DND-41 (cell line): ENCODE measurements around the gene CCL25.

ENCODE experiments used
- ATAC-seq: fragments of 200-7000 bp; cut with Tn5 transposase; 3 replicates; pipeline ENCODE4 v1.9.1; 2021; ENCODE audit warnings: low read depth; ENCODE audit not compliant: insufficient read depth
- DNase-seq: peaks from one replicate; pipeline ENCODE4 v3.0.0-alpha.2; 2020
- H2AFZ ChIP-seq: 2 replicates; pipeline ENCODE4 v1.6.0; 2012; ENCODE audit warnings: low read depth, low read length
- H3K27ac ChIP-seq: 2 replicates; pipeline ENCODE4 v1.5.1; 2012; ENCODE audit warnings: low read length, inconsistent platforms
- H3K27me3 ChIP-seq: fragments of 200-600 bp; sonication (generic); 2 replicates; pipeline ENCODE4 v1.6.0; 2012; ENCODE audit warnings: low read length, mild to moderate bottlenecking, inconsistent platforms; ENCODE audit not compliant: insufficient read depth, poor library complexity
- H3K36me3 ChIP-seq: 2 replicates; pipeline ENCODE4 v1.5.1; 2012; ENCODE audit warnings: low read length, inconsistent platforms; ENCODE audit not compliant: insufficient read depth
- H3K4me1 ChIP-seq: 2 replicates; pipeline ENCODE4 v1.5.1; 2012; ENCODE audit warnings: mild to moderate bottlenecking, low read length; ENCODE audit not compliant: insufficient read depth
- H3K4me2 ChIP-seq: 2 replicates; pipeline ENCODE4 v1.6.0; 2012; ENCODE audit warnings: mild to moderate bottlenecking, moderate library complexity, low read length, inconsistent platforms; ENCODE audit not compliant: insufficient read depth
- H3K4me3 ChIP-seq, 2 experiments: fragments of 200-600 bp in 1 of 2; shearing (Covaris generic) in 1 of 2; 2 replicates each; pipeline ENCODE4 v1.5.1; 2012 to 2016; ENCODE audit warnings: inconsistent platforms in 2 of 2, low read length in 2 of 2, mild to moderate bottlenecking in 2 of 2, low read depth in 1 of 2, moderate library complexity in 1 of 2
- H3K79me2 ChIP-seq: 2 replicates; pipeline ENCODE4 v1.6.0; 2012; ENCODE audit warnings: low read length, inconsistent platforms; ENCODE audit not compliant: insufficient read depth
- H3K9ac ChIP-seq: 2 replicates; pipeline ENCODE4 v1.6.0; 2012; ENCODE audit warnings: low read depth, mild to moderate bottlenecking, inconsistent platforms, low read length, moderate library complexity
- H3K9me3 ChIP-seq: 2 replicates; pipeline ENCODE4 v1.5.1; 2012; ENCODE audit warnings: low read length, moderate library complexity, mild to moderate bottlenecking, inconsistent platforms; ENCODE audit not compliant: insufficient read depth, severe bottlenecking
- H4K20me1 ChIP-seq: 2 replicates; pipeline ENCODE4 v1.6.0; 2012; ENCODE audit warnings: low read length; ENCODE audit not compliant: insufficient read depth
- CTCF ChIP-seq: IDR thresholded peaks from 2 replicates; pipeline ENCODE4 v1.5.1; 2012; ENCODE audit warnings: borderline replicate concordance, low read length, moderate library complexity, mild to moderate bottlenecking; ENCODE audit not compliant: poor library complexity, severe bottlenecking; ENCODE audit errors: extremely low read depth
- EZH2 ChIP-seq: IDR thresholded peaks from 3 replicates; pipeline ENCODE4 v1.6.1; 2012; ENCODE audit warnings: borderline replicate concordance, low read depth, mild to moderate bottlenecking, moderate library complexity, low read length, inconsistent platforms; ENCODE audit not compliant: severe bottlenecking

Gene CCL25

DNA sequence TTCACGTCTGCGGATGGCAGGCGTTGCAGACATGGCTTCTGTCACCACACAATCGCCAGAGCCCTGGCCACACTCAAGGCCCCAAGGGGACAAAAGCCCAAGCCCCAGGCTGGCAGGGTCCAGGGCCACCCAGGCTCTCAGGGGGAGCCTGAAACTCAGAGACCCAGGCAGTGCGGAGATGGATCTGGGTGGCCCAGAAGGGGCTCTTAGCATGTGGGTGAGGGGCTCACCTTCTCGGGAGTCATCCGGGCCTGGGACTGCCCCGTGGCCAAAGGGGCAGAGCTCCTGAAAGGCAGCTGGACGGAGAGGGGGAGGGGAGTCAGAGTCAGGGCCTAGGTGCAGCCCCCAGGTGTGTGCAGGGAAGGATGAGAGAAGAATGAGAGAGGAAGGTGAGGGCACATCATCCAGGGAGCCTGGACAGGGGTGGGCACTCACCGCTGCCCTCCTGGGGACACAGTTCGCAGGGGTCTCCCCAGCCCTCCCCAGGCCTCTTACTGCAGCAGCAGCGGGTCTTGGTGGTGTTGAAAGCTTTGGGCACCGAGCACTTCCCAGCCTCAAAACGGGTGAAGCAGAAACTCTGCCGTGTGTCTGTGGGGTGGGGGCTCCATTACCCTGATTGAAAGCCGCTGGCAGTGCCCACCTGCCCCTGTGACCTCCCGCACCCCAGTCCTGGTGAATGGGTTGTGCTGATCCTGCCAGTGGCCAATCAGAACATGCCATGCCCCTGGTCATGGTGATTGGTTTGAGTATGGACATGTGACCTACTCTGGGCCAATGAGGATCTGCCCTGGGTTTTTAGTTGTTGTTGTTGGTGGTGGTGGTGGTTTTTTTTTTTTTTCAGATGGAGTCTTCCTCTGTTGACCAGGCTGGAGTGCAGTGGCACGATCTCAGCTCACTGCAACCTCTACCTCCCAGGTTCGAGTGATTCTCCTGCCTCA, 37.4 kb downstream of the CCL25 start:
- no peaks in the 10 kb centered on the region for H3K4me1 ChIP-seq
- H3K27ac ChIP-seq, result no peak overlapping the region
- H3K9me3 ChIP-seq, result peaks cover 6% of the 10 kb centered on the region
- no peak overlapping the region for H3K4me3 ChIP-seq
- DNase-seq (no peak), ATAC-seq (no peak)
- no peak overlapping the region for H3K9ac ChIP-seq
- H3K27me3 ChIP-seq, result no peaks in the 10 kb centered on the region
- no peak overlapping the region for H3K4me2 ChIP-seq
- H4K20me1 ChIP-seq, result no peaks in the 10 kb centered on the region
- no peak overlapping the region for H2AFZ ChIP-seq
- no peaks in the 10 kb centered on the region for H3K79me2 ChIP-seq
- no peaks in the 10 kb centered on the region for H3K36me3 ChIP-seq
- TF ChIP-seq CTCF (no peak), EZH2 (no peak)

DNA sequence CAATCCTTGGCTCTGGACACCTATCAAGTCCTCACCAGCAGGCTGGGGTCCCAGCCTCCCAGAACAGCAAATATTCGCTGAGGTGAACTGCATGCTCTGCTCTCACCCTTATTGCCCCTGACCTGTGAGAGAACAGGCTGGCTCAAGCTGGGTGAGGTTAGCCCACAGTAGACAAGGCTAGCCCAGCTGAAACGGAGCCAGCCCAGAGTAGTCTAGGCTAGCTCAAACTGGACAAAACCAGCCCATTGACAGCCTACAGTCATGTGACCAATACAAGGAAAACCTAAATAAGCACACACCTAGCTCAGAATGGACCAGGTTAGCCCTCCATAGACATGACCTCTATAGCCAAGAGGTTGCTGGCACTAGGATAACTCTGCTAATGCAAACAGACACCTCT, 38.4 kb downstream of the CCL25 start:
- Histone ChIP-seq H3K79me2 (no peaks in the 10 kb centered on the region), H3K4me1 (no peaks in the 10 kb centered on the region), H3K9me3 (peaks cover 15% of the 10 kb centered on the region), H4K20me1 (no peaks in the 10 kb centered on the region), H3K4me3 (no peak overlapping the region), H2AFZ (no peak overlapping the region), H3K27ac (no peak overlapping the region), H3K36me3 (no peaks in the 10 kb centered on the region), H3K4me2 (no peak overlapping the region), H3K27me3 (no peaks in the 10 kb centered on the region), H3K9ac (no peak overlapping the region)
- no peak for ATAC-seq
- no peak for DNase-seq
- TF ChIP-seq CTCF (no peak), EZH2 (no peak)

DNA sequence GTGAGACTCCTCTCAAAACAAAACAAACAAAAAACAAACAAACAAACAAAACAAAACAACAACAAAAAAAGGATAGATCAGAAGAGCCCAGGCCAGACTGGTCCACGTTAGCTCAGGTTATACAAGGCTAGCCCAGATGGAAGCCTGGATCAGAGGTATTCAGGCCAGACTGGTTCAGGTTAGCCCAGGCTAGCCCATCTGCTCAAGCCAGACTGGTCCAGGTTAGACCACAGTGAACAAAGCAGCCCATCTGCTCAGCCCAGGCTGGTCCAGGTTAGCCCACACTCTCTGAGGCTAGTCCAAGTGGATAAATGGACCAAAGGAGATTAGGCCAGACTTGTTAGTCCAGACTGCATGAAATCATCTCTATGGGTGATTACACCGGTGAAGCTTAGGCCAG, 41.2 kb downstream of the CCL25 start:
- ATAC-seq, result no peak
- Histone ChIP-seq H3K27me3 (no peaks in the 10 kb centered on the region), H4K20me1 (no peaks in the 10 kb centered on the region), H3K27ac (no peak overlapping the region), H3K36me3 (no peaks in the 10 kb centered on the region), H3K4me2 (no peak overlapping the region), H3K9ac (no peak overlapping the region), H3K79me2 (no peaks in the 10 kb centered on the region), H2AFZ (no peak overlapping the region), H3K4me3 (no peak overlapping the region), H3K4me1 (no peaks in the 10 kb centered on the region), H3K9me3 (peaks cover 21% of the 10 kb centered on the region)
- TF ChIP-seq EZH2, result no peak
- TF ChIP-seq CTCF, result no peak
- no peak for DNase-seq
